Activated naive CD8-positive, alpha-beta T cell treated with anti-CD3 and anti-CD28 coated beads for 36 hours (primary cell): ENCODE data around the gene TAS2R30. TPM values are rescaled to one million over a fixed set of nuclear protein-coding genes. Genes with fewer than 3 reads are reported as not detected.

Experiments
- DNase-seq: peaks from one replicate; pipeline ENCODE4 v3.0.0; 2021
- H3K27ac Mint-ChIP-seq: one replicate; pipeline ENCODE4 v1.8.0; 2022; ENCODE audit warnings: mild to moderate bottlenecking, moderate library complexity, mixed read lengths
- H3K27me3 Mint-ChIP-seq: one replicate; pipeline ENCODE4 v1.8.0; 2022; ENCODE audit warnings: mild to moderate bottlenecking, mixed read lengths
- H3K36me3 Mint-ChIP-seq: one replicate; pipeline ENCODE4 v1.8.0; 2021; ENCODE audit warnings: mild to moderate bottlenecking, mixed read lengths
- H3K4me1 Mint-ChIP-seq: one replicate; pipeline ENCODE4 v1.8.0; 2021; ENCODE audit warnings: mixed read lengths
- H3K4me3 Mint-ChIP-seq: one replicate; pipeline ENCODE4 v1.8.0; 2022; ENCODE audit warnings: mild to moderate bottlenecking, moderate library complexity, mixed read lengths
- H3K9me3 Mint-ChIP-seq: one replicate; pipeline ENCODE4 v1.8.0; 2022; ENCODE audit warnings: mixed read lengths
- total RNA-seq, 2 experiments: library from RNA; stranded (reverse); gene quantifications; one replicate each; pipeline ENCODE4 v1.2.3, GENCODE V29; 2021

TAS2R30 gene
- total RNA-seq, 2 experiments from 2014 or later = 0.86 to 0.97 TPM

DNA sequence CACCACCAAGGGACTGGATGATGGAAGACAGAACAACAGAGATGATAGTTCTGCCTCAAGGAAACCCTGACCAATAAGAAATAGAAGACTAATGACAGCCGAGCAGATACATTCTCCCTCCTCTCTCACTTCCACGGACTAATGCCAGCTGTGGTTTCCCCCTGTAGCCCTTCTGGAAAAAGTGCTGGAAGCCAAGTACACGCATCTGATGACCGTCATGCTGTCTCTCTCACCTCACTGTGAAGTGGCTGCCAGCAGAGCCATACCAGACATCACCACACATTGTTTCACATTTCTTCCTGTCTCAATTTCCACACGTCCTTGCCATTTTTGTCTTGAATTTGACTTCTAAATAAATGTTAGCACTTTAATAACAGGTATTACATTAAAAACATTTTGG, 45.2 kb downstream of the TAS2R30 start:
- Mint-ChIP-seq H3K27ac (no peak overlapping the region), H3K27me3 (no peaks in the 10 kb centered on the region), H3K36me3 (peaks cover 26% of the 10 kb centered on the region), H3K9me3 (no peaks in the 10 kb centered on the region), H3K4me3 (no peak overlapping the region), H3K4me1 (peaks cover 5% of the 10 kb centered on the region)
- DNase-seq = no peak

DNA sequence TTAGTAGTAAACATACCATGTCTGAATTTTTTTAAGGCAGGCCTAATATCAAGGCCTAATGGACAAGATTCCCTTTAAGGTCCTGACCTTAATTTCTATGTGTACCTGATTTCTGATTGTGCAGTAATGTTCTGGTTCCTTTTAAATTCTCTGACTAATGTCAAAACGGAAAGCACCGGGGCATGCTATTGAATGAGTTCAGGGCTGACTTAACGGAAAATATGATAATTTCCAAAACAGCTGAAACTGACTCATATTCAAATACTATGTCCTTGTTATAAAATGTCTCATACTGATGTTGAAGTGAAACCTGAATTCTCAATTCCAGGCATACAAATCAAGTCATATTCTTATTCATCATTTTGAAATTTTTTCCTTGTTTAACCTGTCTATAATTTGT, 49.0 kb downstream of the TAS2R30 start:
- peaks cover 10% of the 10 kb centered on the region for H3K9me3 Mint-ChIP-seq
- no peak overlapping the region for H3K4me3 Mint-ChIP-seq
- no peaks in the 10 kb centered on the region for H3K27me3 Mint-ChIP-seq
- peaks cover 5% of the 10 kb centered on the region for H3K4me1 Mint-ChIP-seq
- DNase-seq = no peak
- H3K27ac Mint-ChIP-seq = no peak overlapping the region
- H3K36me3 Mint-ChIP-seq = peaks cover 25% of the 10 kb centered on the region

Other genes starting within 250 kb of the TAS2R30 start
- under 1 TPM; 0.12 to 0.16 TPM for gene TAS2R13, start 225.1 kb downstream of the TAS2R30 start, total RNA-seq
- not detected for gene PRH2, start 205.4 kb downstream of the TAS2R30 start, total RNA-seq
- under 1 TPM; 0.64 to 0.68 TPM for gene TAS2R14, start 195.4 kb downstream of the TAS2R30 start, total RNA-seq
- gene TAS2R50, start 147.7 kb downstream of the TAS2R30 start, total RNA-seq = under 1 TPM; 0.36 to 0.37 TPM
- gene TAS2R20, start 136.3 kb downstream of the TAS2R30 start, total RNA-seq = under 1 TPM; 0.21 to 0.30 TPM
- gene TAS2R19, start 112.0 kb downstream of the TAS2R30 start, total RNA-seq = under 1 TPM; 0.50 to 0.89 TPM
- gene TAS2R31, start 103.2 kb downstream of the TAS2R30 start, total RNA-seq = under 1 TPM; 0.58 to 0.86 TPM
- gene TAS2R46, start 72.3 kb downstream of the TAS2R30 start, total RNA-seq = under 1 TPM; 0.39 to 0.48 TPM
- under 1 TPM; 0.29 to 0.36 TPM for gene TAS2R43, start 42.3 kb downstream of the TAS2R30 start, total RNA-seq
- 1 to 10 TPM; 8.7 to 9.0 TPM for gene SMIM10L1, start 36.5 kb upstream of the TAS2R30 start, total RNA-seq
- not detected for gene TAS2R42, start 52.3 kb upstream of the TAS2R30 start, total RNA-seq
- not detected for gene PRB3, start 135.1 kb upstream of the TAS2R30 start, total RNA-seq
- not detected for gene PRB4, start 175.8 kb upstream of the TAS2R30 start, total RNA-seq